Measurements from ENCODE around the gene CPO. TPM values are rescaled to one million over a fixed set of nuclear protein-coding genes. Genes with fewer than 3 reads are reported as not detected.

Gene CPO
- total RNA-seq, 4 donors from 2014 or later: not detected

GRCh38 chr2:206918263-206918662, 21.1 kb upstream of the CPO start:
- in situ Hi-C loops (cut with MboI; ENCODE audit: low pct_ligation_motif_present in 1 of 4, low pct_unique_long_range_greater_than_20kb in 1 of 4, low sequenced_read_pairs in 3 of 4): no loop called here
- Histone ChIP-seq H3K4me1 (no peaks in the 10 kb centered on the region), H3K27ac (no peak overlapping the region), H3K4me3 (no peak overlapping the region), H3K36me3 (no peaks in the 10 kb centered on the region), H3K9me3 (no peaks in the 10 kb centered on the region), H3K27me3 (no peaks in the 10 kb centered on the region)
- no peak for DNase-seq
- 57 to 64% methylated on average over 2 of the region's 2 CpGs for WGBS, 2 donors (ENCODE audit: low coverage in 1 of 2)
- TF ChIP-seq EP300 (IDR thresholded peaks at IDR 0.05; ENCODE audit: low read depth) (no peak), POLR2A (IDR thresholded peaks at IDR 0.05) (no peak), POLR2AphosphoS5 (IDR thresholded peaks at IDR 0.05) (no peak)
- TF ChIP-seq, protein P1, sequence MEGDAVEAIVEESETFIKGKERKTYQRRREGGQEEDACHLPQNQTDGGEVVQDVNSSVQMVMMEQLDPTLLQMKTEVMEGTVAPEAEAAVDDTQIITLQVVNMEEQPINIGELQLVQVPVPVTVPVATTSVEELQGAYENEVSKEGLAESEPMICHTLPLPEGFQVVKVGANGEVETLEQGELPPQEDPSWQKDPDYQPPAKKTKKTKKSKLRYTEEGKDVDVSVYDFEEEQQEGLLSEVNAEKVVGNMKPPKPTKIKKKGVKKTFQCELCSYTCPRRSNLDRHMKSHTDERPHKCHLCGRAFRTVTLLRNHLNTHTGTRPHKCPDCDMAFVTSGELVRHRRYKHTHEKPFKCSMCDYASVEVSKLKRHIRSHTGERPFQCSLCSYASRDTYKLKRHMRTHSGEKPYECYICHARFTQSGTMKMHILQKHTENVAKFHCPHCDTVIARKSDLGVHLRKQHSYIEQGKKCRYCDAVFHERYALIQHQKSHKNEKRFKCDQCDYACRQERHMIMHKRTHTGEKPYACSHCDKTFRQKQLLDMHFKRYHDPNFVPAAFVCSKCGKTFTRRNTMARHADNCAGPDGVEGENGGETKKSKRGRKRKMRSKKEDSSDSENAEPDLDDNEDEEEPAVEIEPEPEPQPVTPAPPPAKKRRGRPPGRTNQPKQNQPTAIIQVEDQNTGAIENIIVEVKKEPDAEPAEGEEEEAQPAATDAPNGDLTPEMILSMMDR (IDR thresholded peaks at IDR 0.05): no peak
- intact Hi-C loops (cut with DNase I; ENCODE audit: low total_unique reads): no loop called here

- no peak for DNase-seq
- Histone ChIP-seq H3K4me3 (no peak overlapping the region), H3K27ac (no peak overlapping the region), H3K36me3 (no peaks in the 10 kb centered on the region), H3K9me3 (no peaks in the 10 kb centered on the region), H3K27me3 (no peaks in the 10 kb centered on the region), H3K4me1 (no peaks in the 10 kb centered on the region)
- 44 to 87% methylated on average over 1 to 3 of the region's 3 CpGs for WGBS, 2 donors (ENCODE audit: low coverage in 1 of 2)
- TF ChIP-seq POLR2A (IDR thresholded peaks at IDR 0.05) (no peak), POLR2AphosphoS5 (IDR thresholded peaks at IDR 0.05) (no peak), EP300 (IDR thresholded peaks at IDR 0.05; ENCODE audit: low read depth) (no peak)
- TF ChIP-seq, protein P1 (IDR thresholded peaks at IDR 0.05): no peak
- intact Hi-C loops (cut with DNase I; ENCODE audit: low total_unique reads) (no loop called here), in situ Hi-C loops (cut with MboI; ENCODE audit: low pct_ligation_motif_present in 1 of 4, low pct_unique_long_range_greater_than_20kb in 1 of 4, low sequenced_read_pairs in 3 of 4) (no loop called here)
Measured at GRCh38 chr2:206920310-206920709, 19.0 kb upstream of the CPO start.

DNA sequence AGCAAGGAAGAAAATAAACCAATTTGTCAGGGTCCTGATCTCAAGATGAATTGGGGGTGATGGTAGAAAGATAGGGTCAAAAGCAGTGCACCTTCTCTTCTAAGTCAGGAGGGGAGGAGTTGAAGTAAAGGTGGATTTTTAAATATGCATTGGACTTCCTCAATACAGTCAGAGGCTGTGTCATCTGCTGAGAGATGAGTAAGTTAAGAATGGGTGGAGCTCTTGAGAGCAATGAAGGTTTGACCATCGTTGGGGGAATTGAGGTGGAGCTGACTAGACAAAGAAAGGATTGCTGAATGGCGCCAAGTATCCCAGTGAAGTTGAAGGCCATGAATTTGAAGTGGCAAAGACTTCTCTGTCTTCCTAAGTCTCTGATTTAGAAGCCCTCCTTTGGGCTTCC, 18.4 kb upstream of the CPO start:
- H3K9me3 ChIP-seq: no peaks in the 10 kb centered on the region
- H3K27ac ChIP-seq: no peak overlapping the region
- no peak overlapping the region for H3K4me3 ChIP-seq
- intact Hi-C loops (cut with DNase I; ENCODE audit: low total_unique reads): no loop called here
- DNase-seq: no peak
- TF ChIP-seq EP300 (IDR thresholded peaks at IDR 0.05; ENCODE audit: low read depth): no peak
- TF ChIP-seq POLR2A (IDR thresholded peaks at IDR 0.05): no peak
- TF ChIP-seq, protein P1 (IDR thresholded peaks at IDR 0.05): no peak
- TF ChIP-seq POLR2AphosphoS5 (IDR thresholded peaks at IDR 0.05): no peak
- 33 to 66% methylated on average over 1 to 2 of the region's 2 CpGs for WGBS, 2 donors (ENCODE audit: low coverage in 1 of 2)
- H3K4me1 ChIP-seq: no peaks in the 10 kb centered on the region
- H3K36me3 ChIP-seq: no peaks in the 10 kb centered on the region
- no peaks in the 10 kb centered on the region for H3K27me3 ChIP-seq
- in situ Hi-C loops (cut with MboI; ENCODE audit: low pct_ligation_motif_present in 1 of 4, low pct_unique_long_range_greater_than_20kb in 1 of 4, low sequenced_read_pairs in 3 of 4): no loop called here

GRCh38 chr2:206921529-206921928, 17.8 kb upstream of the CPO start:
- H3K4me3 ChIP-seq: no peak overlapping the region
- H3K9me3 ChIP-seq: no peaks in the 10 kb centered on the region
- H3K27ac ChIP-seq: no peak overlapping the region
- intact Hi-C loops (cut with DNase I; ENCODE audit: low total_unique reads): no loop called here
- H3K27me3 ChIP-seq: no peaks in the 10 kb centered on the region
- no peak for DNase-seq
- no peaks in the 10 kb centered on the region for H3K36me3 ChIP-seq
- TF ChIP-seq EP300 (IDR thresholded peaks at IDR 0.05; ENCODE audit: low read depth): no peak
- TF ChIP-seq POLR2AphosphoS5 (IDR thresholded peaks at IDR 0.05): no peak
- TF ChIP-seq, protein P1 (IDR thresholded peaks at IDR 0.05): no peak
- TF ChIP-seq POLR2A (IDR thresholded peaks at IDR 0.05): no peak
- in situ Hi-C loops (cut with MboI; ENCODE audit: low pct_ligation_motif_present in 1 of 4, low pct_unique_long_range_greater_than_20kb in 1 of 4, low sequenced_read_pairs in 3 of 4): no loop called here
- 82 to 89% methylated on average over 4 to 5 of the region's 5 CpGs for WGBS, 2 donors (ENCODE audit: low coverage in 1 of 2)
- H3K4me1 ChIP-seq: no peaks in the 10 kb centered on the region
